NCI-H526 (cell line): ENCODE data around the gene FZD10.

ENCODE experiments used
- DNase-seq, 2 experiments: peaks; one replicate each; lab custom pipeline; 2025; lab: John Stamatoyannopoulos, UW

FZD10 gene

GRCh38 chr12:130131801-130132200, 30.5 kb upstream of the FZD10 start:
- DNase-seq = no peak

- no peak for DNase-seq
Measured at GRCh38 chr12:130132831-130133511, 29.3 kb upstream of the FZD10 start.

GRCh38 chr12:130133851-130134562, 28.3 kb upstream of the FZD10 start:
- no peak for DNase-seq

- no peak for DNase-seq
Measured at GRCh38 chr12:130134563-130134915, 27.7 kb upstream of the FZD10 start.

GRCh38 chr12:130136509-130137039, 25.7 kb upstream of the FZD10 start:
- DNase-seq = peak in 1 of 2 experiments; percentile 37

GRCh38 chr12:130137040-130138018, 24.9 kb upstream of the FZD10 start:
- peak; percentile 46 to 77 for DNase-seq

GRCh38 chr12:130138478-130138877, 23.8 kb upstream of the FZD10 start:
- no peak for DNase-seq

- DNase-seq = no peak
Measured at GRCh38 chr12:130139567-130140421, 22.5 kb upstream of the FZD10 start.

GRCh38 chr12:130141105-130141504, 21.2 kb upstream of the FZD10 start:
- no peak for DNase-seq

GRCh38 chr12:130141901-130142683, 20.2 kb upstream of the FZD10 start:
- no peak for DNase-seq

GRCh38 chr12:130142736-130143135, 19.5 kb upstream of the FZD10 start:
- DNase-seq = no peak

- DNase-seq = no peak
Measured at GRCh38 chr12:130143136-130143535, 19.1 kb upstream of the FZD10 start.

GRCh38 chr12:130144256-130144655, 18.0 kb upstream of the FZD10 start:
- DNase-seq = no peak

GRCh38 chr12:130145731-130146130, 16.5 kb upstream of the FZD10 start:
- DNase-seq = no peak

- DNase-seq = no peak
Measured at GRCh38 chr12:130146176-130146931, 15.9 kb upstream of the FZD10 start.

GRCh38 chr12:130147875-130148596, 14.2 kb upstream of the FZD10 start:
- no peak for DNase-seq

GRCh38 chr12:130151846-130152245, 10.4 kb upstream of the FZD10 start:
- no peak for DNase-seq

- no peak for DNase-seq
Measured at GRCh38 chr12:130152386-130152785, 9.9 kb upstream of the FZD10 start.

GRCh38 chr12:130153803-130154202, 8.5 kb upstream of the FZD10 start:
- DNase-seq = no peak
